A549 (cell line): ENCODE results near the gene FGF6. TPM values are rescaled to one million over a fixed set of nuclear protein-coding genes. Genes with fewer than 3 reads are reported as not detected.

ENCODE experiments used
- ATAC-seq, 2 experiments: fragments of 200-7000 bp in 1 of 2; fragments of >200 bp in 1 of 2; cut with Nextera tagmentation in 1 of 2; cut with Tn5 transposase in 1 of 2; 3 replicates each; pipeline versions ENCODE4 v1.8.0 to v1.9.1; 2018 to 2020; ENCODE audit warnings: mild to moderate bottlenecking in 1 of 2, moderate library complexity in 1 of 2
- CTCF ChIA-PET: fragments of 300-600 bp; sonication (Branson Sonifier 250); formaldehyde crosslinking; extraction: SDS; loops from one replicate; lab custom pipeline; 2021; ENCODE audit warnings: antibody characterized with exemption, inconsistent platforms; lab: Yijun Ruan, JAX
- POLR2A ChIA-PET: fragments of 350-600 bp; formaldehyde crosslinking; extraction: SDS; loops from one replicate; lab custom pipeline; 2021; ENCODE audit warnings: antibody characterized with exemption, inconsistent platforms; lab: Yijun Ruan, JAX
- DNase-seq, 2 experiments: peaks; one replicate each; pipeline versions ENCODE4 v3.0.0 to v3.0.0-alpha.2; 2011 to 2016; ENCODE audit warnings: low read depth in 1 of 2, low spot score in 1 of 2
- FAIRE-seq: peaks from 2 replicates; lab custom pipeline; 2011; peaks lifted over from hg19 to GRCh38; lab: Jason Lieb, UNC
- H3K27ac ChIP-seq, 2 experiments: fragments of >200 bp; sonication (Bioruptor Twin); formaldehyde crosslinking; 3 replicates each; pipeline ENCODE4 v1.5.1; 2016 to 2017
- H3K4me1 ChIP-seq: fragments of >200 bp; sonication (Bioruptor Twin); formaldehyde crosslinking; 3 replicates; pipeline ENCODE4 v1.6.1; 2016
- H3K4me2 ChIP-seq: fragments of >200 bp; sonication (Bioruptor Twin); formaldehyde crosslinking; 3 replicates; pipeline ENCODE4 v1.6.1; 2016
- H3K4me3 ChIP-seq: fragments of >200 bp; sonication (Bioruptor Twin); formaldehyde crosslinking; 3 replicates; pipeline ENCODE4 v1.5.1; 2016
- H3K9me3 ChIP-seq: fragments of >200 bp; sonication (Bioruptor Twin); formaldehyde crosslinking; 3 replicates; pipeline ENCODE4 v1.6.1; 2016
- ATOH8 ChIP-seq: fragments of 250-450 bp; sonication (Bioruptor Pico); IDR thresholded peaks from 2 replicates; pipeline ENCODE4 v1.5.0; 2020; ENCODE audit warnings: low read depth, mild to moderate bottlenecking, moderate library complexity
- CBX8 ChIP-seq: fragments of 200-600 bp; sonication (generic); IDR thresholded peaks from 2 replicates; pipeline ENCODE4 v1.6.1; 2016
- CHD2 ChIP-seq: fragments of 150-350 bp; IDR thresholded peaks from 2 replicates; pipeline ENCODE4 v1.6.1; 2014; ENCODE audit warnings: low read length; ENCODE audit not compliant: partially characterized antibody
- CHD4 ChIP-seq: fragments of 200-600 bp; sonication (generic); IDR thresholded peaks from 2 replicates; pipeline ENCODE4 v1.6.1; 2016; ENCODE audit warnings: antibody characterized with exemption, mild to moderate bottlenecking, borderline replicate concordance
- E2F6 ChIP-seq: IDR thresholded peaks from 2 replicates; pipeline ENCODE4 v1.6.1; 2012; ENCODE audit warnings: low read depth, borderline replicate concordance
- EP300 ChIP-seq, 2 experiments: fragments of >200 bp; sonication (Bioruptor Twin); formaldehyde crosslinking; IDR thresholded peaks; 2 replicates in 1 of 2; 3 replicates in 1 of 2; pipeline ENCODE4 v1.6.1; 2016 to 2017
- HES2 ChIP-seq: fragments of >200 bp; sonication (Bioruptor Twin); formaldehyde crosslinking; IDR thresholded peaks from 2 replicates; pipeline ENCODE4 v1.6.1; 2016
- HOXA7 ChIP-seq: fragments of 250-450 bp; sonication (Bioruptor Pico); IDR thresholded peaks from 2 replicates; pipeline ENCODE4 v1.5.0; 2020; ENCODE audit warnings: mild to moderate bottlenecking, moderate library complexity
- MAFK ChIP-seq: fragments of 450-650 bp; IDR thresholded peaks from 2 replicates; pipeline ENCODE4 v1.6.1; 2014; ENCODE audit not compliant: partially characterized antibody
- MAX ChIP-seq: IDR thresholded peaks from 2 replicates; pipeline ENCODE4 v1.6.1; 2012
- MAZ ChIP-seq: fragments of 150-350 bp; IDR thresholded peaks from 2 replicates; pipeline ENCODE4 v1.6.1; 2014; ENCODE audit warnings: antibody characterized with exemption, low read depth, low read length, borderline replicate concordance
- PBX3 ChIP-seq: IDR thresholded peaks from 2 replicates; pipeline ENCODE4 v1.6.1; 2012
- PHF8 ChIP-seq: fragments of 200-600 bp; sonication (generic); IDR thresholded peaks from 2 replicates; pipeline ENCODE4 v1.6.1; 2016; ENCODE audit warnings: low read depth, mild to moderate bottlenecking, antibody characterized with exemption, moderate library complexity, borderline replicate concordance
- POLR2A ChIP-seq: IDR thresholded peaks from 2 replicates; pipeline ENCODE4 v1.6.1; 2012; ENCODE audit warnings: mild to moderate bottlenecking, low read length
- RCOR1 ChIP-seq: fragments of 150-350 bp; IDR thresholded peaks from 2 replicates; pipeline ENCODE4 v1.6.1; 2014; ENCODE audit warnings: antibody characterized with exemption, low read length, low read depth
- SMC3 ChIP-seq: fragments of >200 bp; sonication (Bioruptor Twin); formaldehyde crosslinking; IDR thresholded peaks from 3 replicates; pipeline ENCODE4 v1.6.1; 2018; ENCODE audit warnings: inconsistent platforms
- SREBF2 ChIP-seq: fragments of 450-650 bp; IDR thresholded peaks from 2 replicates; pipeline ENCODE4 v1.6.1; 2014; ENCODE audit warnings: mild to moderate bottlenecking, moderate library complexity
- TP53 ChIP-seq: fragments of 250-450 bp; sonication (Bioruptor Pico); IDR thresholded peaks from 2 replicates; pipeline ENCODE4 v1.5.0; 2021; ENCODE audit warnings: mild to moderate bottlenecking, moderate library complexity
- ZC3H11A ChIP-seq: fragments of 450-650 bp; IDR thresholded peaks from 2 replicates; pipeline ENCODE4 v1.6.1; 2014; ENCODE audit warnings: antibody characterized with exemption, mild to moderate bottlenecking
- WGBS: methylation state at CpG from one replicate; pipeline ENCODE4 v1.1.6; 2017; ENCODE audit errors: missing lambda C conversion rate; 5-methylcytosine and 5-hydroxymethylcytosine counted together
- polyA minus RNA-seq: library from RNA; depleted of rRNA, polyadenylated mRNA; stranded (reverse); fragments of >200 nt; gene quantifications from 2 replicates; pipeline ENCODE4 v1.2.3, GENCODE V29; 2011; rRNA and poly(A)+ RNA removed
- polyA plus RNA-seq, 4 experiments: library from polyadenylated mRNA; depleted of rRNA in 3 of 4; stranded (reverse); fragments of >200 nt; fragmentation: RNase III in 1 of 4; extraction: RNeasy Plus Mini Kit Qiagen cat#74134 plus additional on column Dnase treatment in 1 of 4; gene quantifications; 2 replicates in 3 of 4; 3 replicates in 1 of 4; pipeline ENCODE4 v1.2.3, GENCODE V29; 2011 to 2017

FGF6 gene
- polyA plus RNA-seq (2011; rRNA removed) (not detected in 2 replicates), polyA plus RNA-seq (2017; fragmentation: RNase III; extraction: RNeasy Plus Mini Kit Qiagen cat#74134 plus additional on column Dnase treatment) (not detected in 3 replicates), polyA minus RNA-seq (not detected in 2 replicates)
- polyA plus RNA-seq (2012; cell fraction: cytosol; rRNA removed) = not detected in 2 replicates
- polyA plus RNA-seq (2012; cell fraction: nucleus; rRNA removed) = not detected in 2 replicates

GRCh38 chr12:4445156-4446101 lies at the start of gene FGF6:
Gene FGF6, minus strand, starts transcription at chr12:4445815. Its CDS starts 245 bp downstream, at chr12:4445570.
- H3K4me3 ChIP-seq = no peak within 1 kb of the TSS
- DNase-seq (no peak), ATAC-seq (no peak), FAIRE-seq (no peak)
- ChIA-PET POLR2A (no interaction called here), CTCF (interaction anchor here (1.0 to 1.6 kb wide), 2 partner anchors 18 to 72 kb away, joined by 3 to 4 read pairs; no protein-coding TSS in a partner anchor)
- no peak within 1 kb of the TSS for H3K4me2 ChIP-seq
- TF ChIP-seq HOXA7 (CRISPR knock-in tag) = no peak
- TF ChIP-seq ZC3H11A = no peak
- H3K27ac ChIP-seq = no peak within 1 kb of the TSS
- 45% methylated on average over 39 of the region's 42 CpGs for WGBS
- H3K9me3 ChIP-seq = no peaks in the 10 kb centered on the region
- no peaks in the 10 kb centered on the region for H3K4me1 ChIP-seq

- H3K4me2 ChIP-seq = no peak overlapping the region
- CTCF ChIA-PET = interaction anchor here (0.6 to 0.9 kb wide), 2 partner anchors 8 to 725 kb away, joined by 3 to 5 read pairs; no protein-coding TSS in a partner anchor
- H3K27ac ChIP-seq = no peak overlapping the region
- TF ChIP-seq MAZ (no peak), CBX8 (no peak), MAFK (no peak), PHF8 (no peak), RCOR1 (no peak), EP300 (IDR thresholded peaks at IDR 0.05) (no peak), ATOH8 (CRISPR knock-in tag) (no peak), TP53 (CRISPR knock-in tag) (no peak), PBX3 (no peak), SMC3 (no peak), CHD2 (no peak), MAX (no peak), SREBF2 (no peak), E2F6 (no peak), CHD4 (no peak), HES2 (no peak)
- TF ChIP-seq, all 56 proteins: peak for 0
- Histone ChIP-seq H3K9me3 (no peaks in the 10 kb centered on the region), H3K4me1 (no peaks in the 10 kb centered on the region), H3K4me3 (no peak overlapping the region)
- POLR2A ChIA-PET = no interaction called here
- no peak for FAIRE-seq
- WGBS = 93% methylated on average over 1 of the region's 1 CpG
- no peak for DNase-seq
- ATAC-seq = no peak
These were observed 45.4 kb upstream of the FGF6 start for GRCh38 chr12:4490973-4491372.

- no peak for TF ChIP-seq POLR2A
- TF ChIP-seq, all 56 proteins: peak for 0
These were observed 43.9 kb upstream of the FGF6 start for GRCh38 chr12:4489556-4489955.

More at GRCh38 chr12:4489556-4489955, 43.9 kb upstream of the FGF6 start:
- no peak overlapping the region for H3K4me2 ChIP-seq
- ChIA-PET POLR2A (no interaction called here), CTCF (no interaction called here)
- H3K27ac ChIP-seq = no peak overlapping the region
- FAIRE-seq = no peak
- 88% methylated on average over 2 of the region's 2 CpGs for WGBS
- H3K4me3 ChIP-seq = no peak overlapping the region
- H3K4me1 ChIP-seq = no peaks in the 10 kb centered on the region
- no peak for DNase-seq
- H3K9me3 ChIP-seq = no peaks in the 10 kb centered on the region
- ATAC-seq = no peak
